H7 (cell line): ENCODE data around the gene RBMS2. TPM values are rescaled to one million over a fixed set of nuclear protein-coding genes. Genes with fewer than 3 reads are reported as not detected.
"Not testable (repeated sequence)": the region's sequence is repeated elsewhere in the genome, so short reads cannot be mapped to it uniquely, and the experiment has no call there.

Experiments used
- DNase-seq: peaks from one replicate; pipeline ENCODE4 v3.0.0; 2012
- H3K27me3 ChIP-seq: 2 replicates; pipeline ENCODE4 v1.6.0; 2011; ENCODE audit warnings: mild to moderate bottlenecking, low read length; ENCODE audit not compliant: control insufficient read depth, insufficient read depth
- H3K36me3 ChIP-seq: replicated peaks from 2 replicates; pipeline ENCODE4 v1.5.1; 2011; ENCODE audit warnings: low read length; ENCODE audit not compliant: control insufficient read depth, insufficient read depth
- H3K4me3 ChIP-seq: 2 replicates; pipeline ENCODE4 v1.5.1; 2011; ENCODE audit warnings: low read depth, mild to moderate bottlenecking, control low read depth, low read length, moderate library complexity; ENCODE audit not compliant: insufficient read depth
- total RNA-seq: library from RNA; depleted of rRNA; stranded (reverse); fragments of >200 nt; shearing (Covaris generic); gene quantifications from 2 replicates; pipeline ENCODE4 v1.2.3, GENCODE V29; 2014; rRNA removed

Gene RBMS2, protein sequence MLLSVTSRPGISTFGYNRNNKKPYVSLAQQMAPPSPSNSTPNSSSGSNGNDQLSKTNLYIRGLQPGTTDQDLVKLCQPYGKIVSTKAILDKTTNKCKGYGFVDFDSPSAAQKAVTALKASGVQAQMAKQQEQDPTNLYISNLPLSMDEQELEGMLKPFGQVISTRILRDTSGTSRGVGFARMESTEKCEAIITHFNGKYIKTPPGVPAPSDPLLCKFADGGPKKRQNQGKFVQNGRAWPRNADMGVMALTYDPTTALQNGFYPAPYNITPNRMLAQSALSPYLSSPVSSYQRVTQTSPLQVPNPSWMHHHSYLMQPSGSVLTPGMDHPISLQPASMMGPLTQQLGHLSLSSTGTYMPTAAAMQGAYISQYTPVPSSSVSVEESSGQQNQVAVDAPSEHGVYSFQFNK
- 6.1 and 8.5 TPM in 2 replicates for total RNA-seq

DNA sequence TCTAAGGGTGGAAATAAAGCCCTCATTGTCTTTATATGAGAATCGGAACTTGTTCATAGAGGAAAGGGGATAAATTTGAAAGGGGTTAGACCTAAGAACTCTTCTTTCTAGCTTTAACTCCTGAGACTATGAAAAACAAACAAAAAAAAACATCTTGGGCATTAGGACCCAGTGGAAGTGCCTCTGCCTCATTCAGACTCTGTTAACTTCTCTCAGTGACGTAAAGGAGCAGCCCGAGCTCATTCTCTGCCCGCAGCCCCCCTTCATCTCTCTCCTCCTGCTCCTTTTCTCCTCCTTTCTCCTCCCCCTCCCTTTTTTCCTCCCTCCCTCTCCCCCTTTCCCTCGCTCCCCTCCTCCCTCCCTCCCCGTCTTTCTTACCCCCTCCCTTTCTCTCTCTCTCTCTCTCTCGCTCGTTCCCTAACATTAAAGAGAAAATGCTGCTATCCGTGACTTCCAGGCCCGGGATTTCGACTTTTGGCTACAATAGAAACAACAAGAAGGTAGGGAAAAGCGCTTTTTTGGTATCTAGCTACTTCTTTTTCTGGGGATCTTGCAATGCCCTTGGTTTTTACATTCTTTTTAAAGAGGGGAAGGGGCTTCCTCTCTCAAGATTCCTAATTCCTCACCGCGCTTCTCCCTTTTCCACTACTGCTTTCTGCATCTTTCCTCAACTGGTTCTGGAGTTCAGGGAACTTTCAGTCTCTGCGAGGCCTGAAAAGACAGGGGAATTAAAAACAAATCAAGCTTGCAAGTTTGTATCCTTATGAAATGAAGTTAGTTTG lies at the start of gene RBMS2:
RBMS2 (plus strand) TSS at position 231 of the 782 bp plus-strand sequence; CDS start at position 435, 204 bp downstream.
- Histone ChIP-seq H3K36me3 (no peaks in the 10 kb centered on the region), H3K4me3 (peak within 1 kb of the TSS; percentile 47), H3K27me3 (no peaks in the 10 kb centered on the region)
- peak; percentile 67 for DNase-seq

DNA sequence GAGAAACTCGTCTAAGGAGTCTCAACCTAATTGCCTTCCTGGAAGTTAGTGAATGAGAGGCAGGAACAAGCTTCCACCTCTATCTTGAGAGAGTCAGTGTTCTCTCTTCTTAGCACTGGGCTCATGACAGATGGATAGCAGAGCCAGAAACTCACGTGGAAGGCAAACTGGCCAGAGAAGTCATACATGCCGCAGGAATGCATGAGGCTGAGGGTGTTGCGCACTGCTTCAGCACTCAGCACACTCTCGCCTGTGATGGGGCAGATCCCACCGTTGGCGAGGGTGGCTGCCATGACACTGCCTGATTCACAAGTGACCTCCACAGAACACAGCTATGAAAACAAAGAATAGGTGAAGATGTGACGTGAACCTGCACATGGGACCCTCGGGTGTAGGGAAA lies 47.2 kb upstream of the RBMS2 start:
- DNase-seq: no peak
- Histone ChIP-seq H3K36me3 (peaks cover 18% of the 10 kb centered on the region), H3K27me3 (no peaks in the 10 kb centered on the region), H3K4me3 (no peak overlapping the region)

DNA sequence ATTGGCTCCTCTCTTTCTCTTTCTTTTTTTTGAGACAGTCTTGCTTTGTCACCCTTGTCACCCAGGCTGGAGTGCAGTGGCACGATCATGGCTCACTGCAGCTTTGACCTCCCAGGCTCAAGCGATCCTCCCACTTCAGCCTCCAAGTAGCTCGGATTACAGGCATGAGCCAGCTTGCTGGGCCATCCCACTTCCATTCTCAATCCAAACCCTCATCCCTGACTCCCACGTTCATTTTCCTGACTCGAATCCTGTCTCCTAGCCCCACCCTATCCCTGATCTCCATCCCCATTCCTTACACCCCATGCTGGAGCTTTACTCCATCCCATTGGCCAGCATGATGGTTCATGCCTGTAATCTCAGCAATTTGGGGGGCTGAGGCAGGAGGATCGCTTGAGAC lies 45.5 kb upstream of the RBMS2 start:
- DNase-seq: no peak
- no peak overlapping the region for H3K4me3 ChIP-seq
- peaks cover 8% of the 10 kb centered on the region for H3K36me3 ChIP-seq
- no peaks in the 10 kb centered on the region for H3K27me3 ChIP-seq

DNA sequence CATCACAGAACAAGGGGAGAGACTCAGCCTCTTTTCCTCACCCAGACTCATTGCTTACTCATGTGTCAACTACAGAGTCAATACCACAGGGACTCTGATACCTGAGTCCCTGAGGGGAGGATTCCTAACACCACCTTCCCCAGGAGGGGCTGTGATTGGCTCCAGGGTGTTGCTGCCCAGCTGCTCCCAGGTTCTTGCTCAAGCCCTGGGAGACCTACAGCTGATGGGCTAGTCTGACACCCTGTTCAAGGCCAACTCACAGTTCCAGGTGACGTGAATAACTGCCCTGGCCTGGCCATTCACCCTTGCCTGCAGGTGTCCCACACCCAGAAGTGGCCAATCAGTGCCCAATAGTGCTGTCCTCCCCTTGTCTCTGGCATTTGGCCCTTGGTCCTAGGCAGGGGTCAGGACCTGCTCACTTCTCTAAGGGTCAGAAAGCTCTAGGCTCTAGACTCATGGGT lies 44.6 kb upstream of the RBMS2 start:
- Histone ChIP-seq H3K27me3 (no peaks in the 10 kb centered on the region), H3K36me3 (peaks cover 4% of the 10 kb centered on the region), H3K4me3 (no peak overlapping the region)
- DNase-seq: no peak

DNA sequence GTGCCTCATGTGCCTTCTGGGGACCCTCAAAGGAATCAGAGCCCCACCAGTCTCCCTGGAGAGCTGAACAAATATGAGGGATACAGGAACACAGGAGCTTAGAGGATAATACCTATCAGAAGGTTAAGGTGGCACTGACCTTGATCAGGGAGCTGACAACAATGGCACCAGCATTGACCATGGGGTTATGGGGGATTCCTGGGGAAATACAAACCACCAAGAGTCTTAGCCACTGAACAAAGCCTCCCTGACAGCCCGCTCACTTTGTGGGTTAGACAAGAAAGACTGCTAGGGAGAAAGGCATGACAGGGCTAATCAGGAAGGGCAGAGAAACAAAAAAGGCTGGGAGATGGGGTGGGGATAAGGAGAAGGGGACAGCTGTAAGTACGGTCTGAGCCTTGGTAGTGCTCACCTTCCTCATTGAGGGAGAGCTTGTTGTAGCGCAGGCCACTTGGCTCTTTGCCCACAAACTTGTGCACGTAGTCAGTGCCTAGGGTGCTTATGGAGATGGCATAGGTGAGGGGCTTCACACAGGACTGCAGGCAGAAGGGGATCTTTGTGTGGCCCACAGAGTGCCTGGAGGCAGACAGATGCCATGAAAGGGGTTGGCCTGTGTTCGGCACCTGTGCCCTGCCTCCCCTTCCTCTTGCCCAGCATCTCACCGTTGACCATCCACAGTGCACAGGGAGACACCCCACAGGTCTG lies 43.9 kb upstream of the RBMS2 start:
- Histone ChIP-seq H3K4me3 (no peak overlapping the region), H3K27me3 (no peaks in the 10 kb centered on the region), H3K36me3 (peaks cover 3% of the 10 kb centered on the region)
- no peak for DNase-seq

DNA sequence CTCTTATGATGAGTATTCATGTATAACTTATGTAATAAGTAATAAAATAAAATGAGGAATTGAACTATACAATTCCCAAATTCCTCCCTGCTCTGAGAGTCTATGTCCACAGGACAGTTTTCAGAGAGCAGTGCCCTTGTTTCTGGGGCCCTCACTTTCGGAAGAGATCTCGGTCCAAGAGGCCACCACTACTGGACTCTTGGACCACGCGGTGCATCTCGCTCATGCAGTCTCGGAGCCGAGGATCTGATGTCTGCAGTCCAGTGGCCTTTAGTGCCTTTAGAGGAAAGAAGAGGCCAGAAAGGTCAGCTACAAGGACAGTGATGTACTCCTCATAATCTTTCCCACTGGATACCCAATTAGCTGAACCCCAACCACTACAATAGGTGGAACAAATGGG lies 42.0 kb upstream of the RBMS2 start:
- no peaks in the 10 kb centered on the region for H3K27me3 ChIP-seq
- H3K4me3 ChIP-seq: no peak overlapping the region
- no peak for DNase-seq
- no peaks in the 10 kb centered on the region for H3K36me3 ChIP-seq

DNA sequence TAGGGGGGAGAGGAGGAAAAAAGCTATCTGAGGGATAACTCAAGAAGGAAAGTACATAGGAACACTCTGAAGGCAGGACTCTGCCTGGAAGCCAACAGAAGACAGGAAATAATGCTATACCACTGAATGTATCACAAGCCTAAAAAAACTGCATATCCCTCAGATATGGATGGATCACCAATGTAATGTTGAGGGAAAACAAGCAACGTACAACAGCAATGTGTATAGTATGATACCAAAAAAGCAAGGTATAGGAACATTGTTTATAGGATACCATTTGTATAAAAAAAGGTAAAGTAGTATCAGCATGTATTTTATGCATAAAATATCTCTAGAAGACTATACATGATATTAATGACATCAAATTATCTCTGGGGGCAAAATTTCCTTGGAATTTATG lies 37.1 kb upstream of the RBMS2 start:
- no peak for DNase-seq
- Histone ChIP-seq H3K4me3 (no peak overlapping the region), H3K36me3 (no peaks in the 10 kb centered on the region), H3K27me3 (peaks cover 29% of the 10 kb centered on the region)

DNA sequence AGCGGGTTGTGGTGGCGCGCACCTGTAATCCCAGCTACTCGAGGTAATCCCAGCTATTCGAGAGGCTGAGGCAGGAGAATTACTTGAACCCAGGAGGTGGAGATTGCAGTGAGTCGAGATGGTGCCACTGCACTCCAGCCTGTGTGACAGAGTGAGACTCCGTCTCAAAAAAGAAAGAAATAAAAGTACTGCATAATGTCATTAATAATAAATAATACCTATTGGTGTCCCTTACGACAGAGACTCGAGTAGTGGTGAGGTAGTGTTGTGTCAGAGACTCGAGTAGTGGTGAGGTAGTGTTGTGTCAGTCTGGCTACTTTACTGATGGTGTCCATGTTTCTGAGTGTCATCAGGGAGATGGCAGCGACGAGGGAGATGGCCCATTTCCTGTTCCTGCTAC lies 34.9 kb upstream of the RBMS2 start:
- Histone ChIP-seq H3K36me3 (no peaks in the 10 kb centered on the region), H3K27me3 (peaks cover 36% of the 10 kb centered on the region), H3K4me3 (no peak overlapping the region)
- DNase-seq: no peak

DNA sequence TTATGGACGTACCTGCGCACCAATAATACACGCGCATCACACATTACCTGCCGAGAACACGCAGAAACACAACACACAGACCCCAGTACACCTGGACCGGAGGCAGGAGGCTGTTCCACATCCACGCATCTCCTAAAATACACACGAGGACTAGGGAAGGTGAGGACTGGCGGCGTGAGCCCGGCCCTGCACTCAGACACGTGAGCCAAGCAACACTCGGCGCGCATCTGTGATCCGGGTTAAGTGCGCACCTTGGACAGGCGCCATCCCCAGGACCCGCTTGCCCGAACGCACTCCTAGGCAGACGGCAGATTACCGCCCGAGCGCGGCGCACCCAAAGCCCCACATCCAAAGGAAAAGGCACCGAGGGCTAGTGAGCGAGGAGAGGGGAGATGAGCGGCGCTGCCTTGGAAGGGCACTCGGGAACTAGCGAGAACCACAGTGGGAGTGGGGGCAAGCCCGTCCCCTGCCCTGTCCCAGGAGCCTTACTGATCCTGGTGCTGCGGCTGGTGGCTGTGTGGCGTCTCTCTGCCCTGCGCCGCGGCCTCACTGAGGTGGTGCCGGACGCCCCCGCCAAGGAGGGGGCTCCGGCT lies 34.1 kb upstream of the RBMS2 start:
- Histone ChIP-seq H3K4me3 (peak overlapping the region; percentile 85), H3K36me3 (no peaks in the 10 kb centered on the region), H3K27me3 (peaks cover 36% of the 10 kb centered on the region)
- peak; percentile 83 for DNase-seq

DNA sequence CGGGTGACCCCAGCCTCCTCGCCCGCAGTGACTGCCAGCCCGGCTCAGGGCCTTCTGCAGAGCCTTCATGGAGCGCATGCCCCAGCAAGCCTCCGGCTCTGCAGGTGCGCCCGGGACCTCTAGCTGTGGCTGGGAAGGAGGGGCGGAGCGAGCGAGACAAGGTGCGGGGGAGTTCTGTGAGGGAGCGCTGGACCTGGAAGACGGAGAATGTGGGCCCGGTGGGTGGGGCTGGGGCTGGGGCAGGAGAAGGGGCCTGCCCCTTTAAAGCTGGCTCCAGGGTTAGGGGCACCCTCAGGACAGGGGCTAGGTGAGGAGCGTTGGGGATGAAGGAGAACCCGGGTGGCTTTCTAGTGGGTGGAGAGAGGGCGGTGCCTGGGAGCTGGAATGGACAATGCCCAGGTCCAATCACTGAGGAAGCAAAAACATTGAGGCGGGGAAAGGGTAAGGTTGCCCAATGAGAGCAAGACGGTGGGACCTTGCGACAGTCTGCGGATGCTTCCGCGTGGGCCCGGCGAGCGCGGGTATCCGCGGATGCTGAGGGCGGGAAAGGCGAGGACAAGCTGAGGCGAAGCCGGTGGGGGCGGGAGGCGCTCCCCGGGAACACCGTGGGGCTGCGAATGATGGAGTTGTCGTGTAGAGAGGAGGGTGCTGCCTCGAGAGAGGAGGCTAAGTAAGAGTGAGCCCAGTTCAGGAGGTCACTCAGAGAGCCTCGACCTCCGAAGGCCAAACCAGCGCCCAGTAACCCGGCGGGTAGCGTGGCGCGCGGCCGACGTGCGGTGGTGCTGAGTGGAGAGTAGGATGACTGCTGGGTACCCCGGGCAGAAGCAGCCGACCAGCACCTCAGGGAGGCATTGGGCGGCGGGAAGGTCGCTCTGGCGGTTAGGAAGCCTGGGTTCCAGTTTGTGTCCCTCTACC lies 33.3 kb upstream of the RBMS2 start, which contains the start of gene GLS2:
GLS2 (minus strand) TSS at position 121 of the 915 bp plus-strand sequence; CDS start at position 78, 43 bp downstream.
- peak; percentile 96 for DNase-seq
- Histone ChIP-seq H3K4me3 (peak within 1 kb of the TSS; percentile 85), H3K36me3 (no peaks in the 10 kb centered on the region), H3K27me3 (peaks cover 36% of the 10 kb centered on the region)

DNA sequence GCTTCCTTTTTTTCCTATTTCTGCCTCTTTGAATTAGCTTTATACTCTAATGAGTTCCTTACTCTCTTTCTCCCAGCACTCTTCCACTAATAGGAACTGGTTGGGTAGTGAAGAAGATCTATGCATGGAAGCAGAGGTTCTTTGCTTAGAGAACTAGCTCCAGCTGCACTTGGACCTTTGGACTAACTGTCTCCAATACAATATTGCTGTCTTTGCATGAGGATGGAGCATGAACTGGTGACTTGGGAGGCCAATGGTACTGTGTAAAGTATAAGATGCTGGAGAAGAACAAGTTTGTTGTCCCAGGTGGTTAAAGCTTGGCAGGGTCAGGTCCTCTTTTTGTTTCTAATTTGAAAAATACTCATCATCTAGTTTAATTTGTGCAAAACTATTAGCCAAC lies 31.3 kb upstream of the RBMS2 start:
- Histone ChIP-seq H3K4me3 (no peak overlapping the region), H3K36me3 (no peaks in the 10 kb centered on the region), H3K27me3 (peaks cover 36% of the 10 kb centered on the region)
- DNase-seq: no peak

DNA sequence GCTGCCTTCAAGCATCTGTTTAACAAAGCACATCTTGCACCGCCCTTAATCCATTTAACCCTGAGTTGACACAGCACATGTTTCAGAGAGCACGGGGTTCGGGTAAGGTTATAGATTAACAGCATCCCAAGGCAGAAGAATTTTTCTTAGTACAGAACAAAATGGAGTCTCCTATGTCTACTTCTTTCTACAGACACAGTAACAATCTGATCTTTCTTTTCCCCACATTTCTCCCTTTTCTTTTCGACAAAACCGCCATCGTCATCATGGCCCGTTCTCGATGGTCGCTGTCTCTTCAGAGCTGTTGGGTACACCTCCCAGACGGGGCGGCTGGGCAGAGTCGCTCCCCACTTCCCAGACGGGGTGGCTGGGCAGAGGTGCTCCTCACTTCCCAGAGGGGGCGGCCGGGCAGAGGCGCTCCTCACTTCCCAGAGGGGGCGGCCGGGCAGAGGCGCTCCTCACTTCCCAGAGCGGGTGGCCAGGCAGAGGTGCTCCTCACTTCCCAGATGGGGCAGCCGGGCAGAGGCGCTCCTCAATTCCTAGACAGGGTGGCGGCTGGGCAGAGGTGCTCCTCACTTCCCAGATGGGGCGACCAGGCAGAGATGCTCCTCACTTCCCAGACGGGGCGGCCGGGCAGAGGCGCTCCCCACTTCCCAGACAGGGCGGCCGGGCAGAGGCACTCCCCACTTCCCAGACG lies 28.1 kb upstream of the RBMS2 start:
- H3K4me3 ChIP-seq, H3K36me3 ChIP-seq, DNase-seq: not testable (repeated sequence)
- H3K27me3 ChIP-seq: peaks cover 16% of the 10 kb centered on the region

DNA sequence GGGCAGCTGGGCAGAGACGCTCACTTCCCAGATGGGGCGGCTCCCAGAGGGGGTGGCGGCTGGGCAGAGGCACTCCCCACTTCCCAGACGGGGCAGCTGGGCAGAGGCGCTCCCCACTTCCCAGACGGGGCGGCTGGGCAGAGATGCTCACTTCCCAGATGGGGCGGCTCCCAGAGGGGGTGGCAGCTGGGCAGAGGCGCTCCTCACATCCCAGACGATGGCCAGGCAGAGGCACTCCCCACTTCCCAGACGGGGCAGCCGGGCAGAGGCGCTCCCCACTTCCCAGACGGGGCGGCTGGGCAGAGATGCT lies 27.6 kb upstream of the RBMS2 start:
- H3K36me3 ChIP-seq, DNase-seq, H3K4me3 ChIP-seq: not testable (repeated sequence)
- H3K27me3 ChIP-seq: peaks cover 11% of the 10 kb centered on the region
